ENCODE results near the gene MS4A4E. TPM values are rescaled to one million over a fixed set of nuclear protein-coding genes. Genes with fewer than 3 reads are reported as not detected.

The MS4A4E gene
- total and polyA plus RNA-seq, 2 experiments from 2014 or later: not detected

- TF ChIP-seq, protein P1, sequence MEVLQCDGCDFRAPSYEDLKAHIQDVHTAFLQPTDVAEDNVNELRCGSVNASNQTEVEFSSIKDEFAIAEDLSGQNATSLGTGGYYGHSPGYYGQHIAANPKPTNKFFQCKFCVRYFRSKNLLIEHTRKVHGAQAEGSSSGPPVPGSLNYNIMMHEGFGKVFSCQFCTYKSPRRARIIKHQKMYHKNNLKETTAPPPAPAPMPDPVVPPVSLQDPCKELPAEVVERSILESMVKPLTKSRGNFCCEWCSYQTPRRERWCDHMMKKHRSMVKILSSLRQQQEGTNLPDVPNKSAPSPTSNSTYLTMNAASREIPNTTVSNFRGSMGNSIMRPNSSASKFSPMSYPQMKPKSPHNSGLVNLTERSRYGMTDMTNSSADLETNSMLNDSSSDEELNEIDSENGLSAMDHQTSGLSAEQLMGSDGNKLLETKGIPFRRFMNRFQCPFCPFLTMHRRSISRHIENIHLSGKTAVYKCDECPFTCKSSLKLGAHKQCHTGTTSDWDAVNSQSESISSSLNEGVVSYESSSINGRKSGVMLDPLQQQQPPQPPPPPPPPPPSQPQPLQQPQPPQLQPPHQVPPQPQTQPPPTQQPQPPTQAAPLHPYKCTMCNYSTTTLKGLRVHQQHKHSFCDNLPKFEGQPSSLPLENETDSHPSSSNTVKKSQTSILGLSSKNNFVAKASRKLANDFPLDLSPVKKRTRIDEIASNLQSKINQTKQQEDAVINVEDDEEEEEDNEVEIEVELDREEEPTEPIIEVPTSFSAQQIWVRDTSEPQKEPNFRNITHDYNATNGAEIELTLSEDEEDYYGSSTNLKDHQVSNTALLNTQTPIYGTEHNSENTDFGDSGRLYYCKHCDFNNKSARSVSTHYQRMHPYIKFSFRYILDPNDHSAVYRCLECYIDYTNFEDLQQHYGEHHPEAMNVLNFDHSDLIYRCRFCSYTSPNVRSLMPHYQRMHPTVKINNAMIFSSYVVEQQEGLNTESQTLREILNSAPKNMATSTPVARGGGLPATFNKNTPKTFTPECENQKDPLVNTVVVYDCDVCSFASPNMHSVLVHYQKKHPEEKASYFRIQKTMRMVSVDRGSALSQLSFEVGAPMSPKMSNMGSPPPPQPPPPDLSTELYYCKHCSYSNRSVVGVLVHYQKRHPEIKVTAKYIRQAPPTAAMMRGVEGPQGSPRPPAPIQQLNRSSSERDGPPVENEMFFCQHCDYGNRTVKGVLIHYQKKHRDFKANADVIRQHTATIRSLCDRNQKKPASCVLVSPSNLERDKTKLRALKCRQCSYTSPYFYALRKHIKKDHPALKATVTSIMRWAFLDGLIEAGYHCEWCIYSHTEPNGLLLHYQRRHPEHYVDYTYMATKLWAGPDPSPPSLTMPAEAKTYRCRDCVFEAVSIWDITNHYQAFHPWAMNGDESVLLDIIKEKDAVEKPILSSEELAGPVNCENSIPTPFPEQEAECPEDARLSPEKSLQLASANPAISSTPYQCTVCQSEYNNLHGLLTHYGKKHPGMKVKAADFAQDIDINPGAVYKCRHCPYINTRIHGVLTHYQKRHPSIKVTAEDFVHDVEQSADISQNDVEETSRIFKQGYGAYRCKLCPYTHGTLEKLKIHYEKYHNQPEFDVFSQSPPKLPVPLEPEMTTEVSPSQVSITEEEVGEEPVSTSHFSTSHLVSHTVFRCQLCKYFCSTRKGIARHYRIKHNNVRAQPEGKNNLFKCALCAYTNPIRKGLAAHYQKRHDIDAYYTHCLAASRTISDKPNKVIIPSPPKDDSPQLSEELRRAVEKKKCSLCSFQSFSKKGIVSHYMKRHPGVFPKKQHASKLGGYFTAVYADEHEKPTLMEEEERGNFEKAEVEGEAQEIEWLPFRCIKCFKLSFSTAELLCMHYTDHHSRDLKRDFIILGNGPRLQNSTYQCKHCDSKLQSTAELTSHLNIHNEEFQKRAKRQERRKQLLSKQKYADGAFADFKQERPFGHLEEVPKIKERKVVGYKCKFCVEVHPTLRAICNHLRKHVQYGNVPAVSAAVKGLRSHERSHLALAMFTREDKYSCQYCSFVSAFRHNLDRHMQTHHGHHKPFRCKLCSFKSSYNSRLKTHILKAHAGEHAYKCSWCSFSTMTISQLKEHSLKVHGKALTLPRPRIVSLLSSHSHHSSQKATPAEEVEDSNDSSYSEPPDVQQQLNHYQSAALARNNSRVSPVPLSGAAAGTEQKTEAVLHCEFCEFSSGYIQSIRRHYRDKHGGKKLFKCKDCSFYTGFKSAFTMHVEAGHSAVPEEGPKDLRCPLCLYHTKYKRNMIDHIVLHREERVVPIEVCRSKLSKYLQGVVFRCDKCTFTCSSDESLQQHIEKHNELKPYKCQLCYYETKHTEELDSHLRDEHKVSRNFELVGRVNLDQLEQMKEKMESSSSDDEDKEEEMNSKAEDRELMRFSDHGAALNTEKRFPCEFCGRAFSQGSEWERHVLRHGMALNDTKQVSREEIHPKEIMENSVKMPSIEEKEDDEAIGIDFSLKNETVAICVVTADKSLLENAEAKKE (CRISPR knock-in tag; IDR thresholded peaks at IDR 0.05): no peak
Measured at GRCh38 chr11:60281485-60281884, 38.5 kb upstream of the MS4A4E start (continued).

- H3K27ac ChIP-seq (ENCODE audit: low read depth): no peak within 1 kb of the TSS
- H4K20me1 ChIP-seq (replicated peaks; ENCODE audit: insufficient read depth): no peaks in the 10 kb centered on the region
- H3K4me1 ChIP-seq (ENCODE audit: insufficient read depth): peaks cover 22% of the 10 kb centered on the region
- ATAC-seq (no peak), DNase-seq (ENCODE audit: low spot score) (no peak)
- Mint-ChIP-seq H3K27me3 (ENCODE audit: insufficient read depth, low read depth, poor library complexity) (peaks cover 4% of the 10 kb centered on the region), H3K4me1 (peaks cover 24% of the 10 kb centered on the region), H3K36me3 (ENCODE audit: low read depth) (peaks cover 13% of the 10 kb centered on the region; the same call in 2 of the 3 replicates), H3K9me3 (peaks cover 4% of the 10 kb centered on the region), H3K27ac (no peak within 1 kb of the TSS), H3K4me3 (no peak within 1 kb of the TSS)
- H3K4me2 ChIP-seq: no peak within 1 kb of the TSS
- no peaks in the 10 kb centered on the region for H3K27me3 ChIP-seq (ENCODE audit: insufficient read depth)
- H3K9me2 ChIP-seq (ENCODE audit: insufficient read depth): no peaks in the 10 kb centered on the region
- no peaks in the 10 kb centered on the region for H3F3A ChIP-seq (replicated peaks; ENCODE audit: low read depth)
- no peak within 1 kb of the TSS for H3K4me3 ChIP-seq
- H3K79me2 ChIP-seq (replicated peaks; ENCODE audit: insufficient read depth): no peaks in the 10 kb centered on the region
- H2AFZ ChIP-seq: no peak within 1 kb of the TSS
- H3K36me3 ChIP-seq (ENCODE audit: insufficient read depth): no peaks in the 10 kb centered on the region
- TF ChIP-seq ZNF331 (CRISPR knock-in tag; IDR thresholded peaks at IDR 0.05; ENCODE audit: low read depth): no peak
- TF ChIP-seq STAT1 (IDR thresholded peaks at IDR 0.05; ENCODE audit: unreplicated experiment): no peak
- TF ChIP-seq, protein P1 (CRISPR knock-in tag; IDR thresholded peaks at IDR 0.05): no peak
- no peak for TF ChIP-seq ZNF114 (CRISPR knock-in tag; IDR thresholded peaks at IDR 0.05)
- no peak for TF ChIP-seq EZH2phosphoT487 (IDR thresholded peaks at IDR 0.05; ENCODE audit: unreplicated experiment)
- no peak for TF ChIP-seq CREB1 (CRISPR knock-in tag; IDR thresholded peaks at IDR 0.05; ENCODE audit: low read depth)
- TF ChIP-seq, protein P2, sequence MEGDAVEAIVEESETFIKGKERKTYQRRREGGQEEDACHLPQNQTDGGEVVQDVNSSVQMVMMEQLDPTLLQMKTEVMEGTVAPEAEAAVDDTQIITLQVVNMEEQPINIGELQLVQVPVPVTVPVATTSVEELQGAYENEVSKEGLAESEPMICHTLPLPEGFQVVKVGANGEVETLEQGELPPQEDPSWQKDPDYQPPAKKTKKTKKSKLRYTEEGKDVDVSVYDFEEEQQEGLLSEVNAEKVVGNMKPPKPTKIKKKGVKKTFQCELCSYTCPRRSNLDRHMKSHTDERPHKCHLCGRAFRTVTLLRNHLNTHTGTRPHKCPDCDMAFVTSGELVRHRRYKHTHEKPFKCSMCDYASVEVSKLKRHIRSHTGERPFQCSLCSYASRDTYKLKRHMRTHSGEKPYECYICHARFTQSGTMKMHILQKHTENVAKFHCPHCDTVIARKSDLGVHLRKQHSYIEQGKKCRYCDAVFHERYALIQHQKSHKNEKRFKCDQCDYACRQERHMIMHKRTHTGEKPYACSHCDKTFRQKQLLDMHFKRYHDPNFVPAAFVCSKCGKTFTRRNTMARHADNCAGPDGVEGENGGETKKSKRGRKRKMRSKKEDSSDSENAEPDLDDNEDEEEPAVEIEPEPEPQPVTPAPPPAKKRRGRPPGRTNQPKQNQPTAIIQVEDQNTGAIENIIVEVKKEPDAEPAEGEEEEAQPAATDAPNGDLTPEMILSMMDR (conservative IDR thresholded peaks at IDR 0.05; ENCODE audit: low read depth in 2 of 2): no peak
- TF ChIP-seq NANOG (IDR thresholded peaks at IDR 0.05; ENCODE audit: borderline replicate concordance): no peak
Measured at GRCh38 chr11:60280412-60280811, 37.5 kb upstream of the MS4A4E start, which contains the start of gene MS4A4A. Gene MS4A4A (plus strand): TSS chr11:60280666. CDS start chr11:60280676, 10 bp downstream.
